Suppressor macrophage (primary cell): ENCODE data around the gene C2orf68.
A peak's percentile ranks its signal among the peaks of the same experiment; 100 is the strongest.
"Not testable (repeated sequence)": the region's sequence is repeated elsewhere in the genome, so short reads cannot be mapped to it uniquely, and the experiment has no call there.

Source experiments
- DNase-seq, 4 experiments: peaks; one replicate each; pipeline ENCODE4 v3.0.0-alpha.2; 2020 to 2022
- total RNA-seq, 17 experiments: gene quantifications; one replicate each; lab custom pipeline; 2026; ENCODE audit warnings: mixed read lengths in 6 of 17, inconsistent platforms in 3 of 17; lab: John Stamatoyannopoulos, UW

Gene C2orf68, protein sequence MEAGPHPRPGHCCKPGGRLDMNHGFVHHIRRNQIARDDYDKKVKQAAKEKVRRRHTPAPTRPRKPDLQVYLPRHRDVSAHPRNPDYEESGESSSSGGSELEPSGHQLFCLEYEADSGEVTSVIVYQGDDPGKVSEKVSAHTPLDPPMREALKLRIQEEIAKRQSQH
- 7.3 to 34.6 (median 21.2) reads per million in 17 experiments for total RNA-seq

DNA sequence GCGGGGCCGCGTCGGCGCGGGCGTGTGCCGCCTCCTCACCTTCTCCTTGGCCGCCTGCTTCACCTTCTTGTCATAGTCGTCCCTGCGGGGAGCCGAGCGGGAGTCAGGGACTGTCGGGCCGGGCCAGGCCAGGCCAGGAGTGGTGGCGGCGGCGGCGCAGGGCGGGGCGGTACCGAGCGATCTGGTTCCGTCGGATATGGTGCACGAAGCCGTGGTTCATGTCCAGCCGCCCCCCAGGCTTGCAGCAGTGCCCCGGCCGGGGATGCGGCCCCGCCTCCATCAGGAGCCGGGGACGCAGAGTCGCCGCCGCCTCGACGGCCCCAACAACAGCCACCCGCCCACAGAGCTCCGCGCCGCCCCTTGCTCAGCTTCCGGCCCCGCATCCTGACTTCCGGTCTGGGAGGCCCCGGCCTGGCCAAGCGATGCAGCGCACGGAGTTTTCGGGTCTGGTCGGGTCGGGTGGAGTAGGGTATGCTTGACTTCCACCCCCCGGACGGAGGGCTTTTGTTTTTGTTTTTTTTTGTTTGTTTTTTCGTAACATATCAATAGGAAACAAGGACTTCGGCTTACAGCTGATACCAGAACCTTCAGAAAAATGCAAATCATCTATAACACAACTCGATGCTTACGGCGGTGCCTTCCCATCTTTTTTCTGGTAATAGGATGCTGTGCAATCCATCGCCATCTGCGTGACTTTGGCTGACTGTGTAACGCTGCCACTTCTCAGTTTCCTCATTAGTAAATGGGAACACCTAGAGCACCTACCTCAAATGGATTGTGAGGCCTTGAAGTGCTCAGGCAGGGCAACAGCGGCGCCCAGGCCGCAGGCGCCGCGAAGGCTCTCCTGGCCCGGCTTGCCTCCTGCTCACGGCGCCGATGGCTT lies at the start of gene C2orf68:
TSS of gene C2orf68 (minus strand) at position 362 of the 883 bp plus-strand sequence. CDS start at position 280, 82 bp downstream.
- DNase-seq: peak; percentile 88 to 95 (median 94)

GRCh38 chr2:85661139-85661858 lies 49.4 kb upstream of the C2orf68 start:
- no peak for DNase-seq

- no peak for DNase-seq
Observed at GRCh38 chr2:85660725-85661124, 48.9 kb upstream of the C2orf68 start.

GRCh38 chr2:85660301-85660700 lies 48.4 kb upstream of the C2orf68 start:
- DNase-seq: not testable (repeated sequence)

DNA sequence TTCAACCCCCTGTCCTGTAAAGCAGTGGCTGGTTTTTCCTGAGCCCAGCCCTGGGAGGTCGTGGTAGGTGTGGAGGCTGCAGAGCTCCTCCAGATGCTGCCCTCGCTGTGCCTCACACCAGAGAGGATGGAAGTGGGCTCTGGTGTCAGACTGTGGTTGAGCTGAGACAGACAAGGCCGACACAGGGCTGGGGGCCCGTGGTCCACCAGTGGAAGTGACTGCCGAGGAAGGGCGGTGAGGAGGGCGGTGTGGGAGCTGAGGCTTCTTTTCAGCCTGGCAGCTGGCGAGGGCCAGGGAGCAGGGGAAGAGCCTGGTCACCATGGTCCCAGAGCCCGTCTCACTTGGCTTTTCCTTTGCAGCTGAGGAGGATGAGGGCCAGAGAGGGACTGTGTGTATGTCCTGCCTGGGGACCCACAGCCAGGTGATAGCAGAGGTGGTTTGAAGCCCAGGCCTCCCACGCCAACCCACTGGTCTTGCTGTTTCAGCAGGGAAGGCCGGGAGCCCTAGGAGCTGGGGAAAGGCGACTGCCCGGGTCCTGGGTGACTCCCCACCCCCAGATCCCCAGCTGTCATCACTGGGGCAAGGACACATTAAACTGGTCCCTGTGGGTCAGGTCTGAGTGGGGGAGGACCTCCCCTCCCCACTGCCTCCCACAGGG lies 47.6 kb upstream of the C2orf68 start:
- DNase-seq: no peak

- not testable (repeated sequence) for DNase-seq
Observed at GRCh38 chr2:85657399-85657798, 45.5 kb upstream of the C2orf68 start.

DNA sequence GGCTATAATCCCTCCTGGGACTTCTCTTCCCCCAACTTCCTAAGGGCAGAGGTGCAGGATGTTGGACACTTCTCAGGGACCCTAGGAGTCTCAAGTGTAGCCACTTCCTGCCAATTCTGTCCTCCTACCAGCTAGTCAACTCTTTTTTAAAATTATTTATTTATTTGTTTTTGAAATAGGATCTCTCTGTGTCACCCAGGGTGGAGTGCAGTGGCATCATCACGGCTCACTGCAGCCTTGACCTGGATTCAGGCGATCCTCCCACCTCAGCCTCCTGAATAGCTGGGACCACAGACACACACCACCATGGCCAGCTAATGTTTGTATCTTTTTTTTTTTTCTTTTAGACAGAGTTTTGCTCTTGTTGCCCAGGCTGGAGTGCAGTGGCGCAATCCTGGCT lies 44.6 kb upstream of the C2orf68 start:
- no peak for DNase-seq

- DNase-seq: no peak
Observed at GRCh38 chr2:85655961-85656417, 44.1 kb upstream of the C2orf68 start.

DNA sequence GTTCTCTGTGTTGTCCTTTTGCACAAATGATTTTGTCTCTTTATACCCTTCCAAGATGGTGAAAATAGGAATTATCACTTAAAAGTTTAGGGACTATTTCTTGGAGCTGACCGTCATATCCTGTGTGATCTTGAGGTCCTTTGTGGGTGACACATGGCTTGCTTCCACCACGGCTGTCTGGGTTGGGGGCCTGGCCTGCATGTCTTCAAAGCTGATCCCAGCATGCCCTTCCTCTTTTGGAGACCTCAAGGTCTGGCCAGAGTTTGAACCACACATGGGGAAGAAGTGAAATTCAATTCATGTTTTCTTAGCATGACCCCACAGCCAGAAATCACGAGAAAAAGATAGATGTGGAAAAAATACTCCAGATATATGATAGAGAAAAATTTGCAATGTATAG lies 42.1 kb upstream of the C2orf68 start:
- DNase-seq: peak; percentile 59 to 81 (median 72)

- DNase-seq: no peak
Observed at GRCh38 chr2:85652056-85652455, 40.2 kb upstream of the C2orf68 start.

GRCh38 chr2:85651097-85651496 lies 39.2 kb upstream of the C2orf68 start:
- no peak for DNase-seq

DNA sequence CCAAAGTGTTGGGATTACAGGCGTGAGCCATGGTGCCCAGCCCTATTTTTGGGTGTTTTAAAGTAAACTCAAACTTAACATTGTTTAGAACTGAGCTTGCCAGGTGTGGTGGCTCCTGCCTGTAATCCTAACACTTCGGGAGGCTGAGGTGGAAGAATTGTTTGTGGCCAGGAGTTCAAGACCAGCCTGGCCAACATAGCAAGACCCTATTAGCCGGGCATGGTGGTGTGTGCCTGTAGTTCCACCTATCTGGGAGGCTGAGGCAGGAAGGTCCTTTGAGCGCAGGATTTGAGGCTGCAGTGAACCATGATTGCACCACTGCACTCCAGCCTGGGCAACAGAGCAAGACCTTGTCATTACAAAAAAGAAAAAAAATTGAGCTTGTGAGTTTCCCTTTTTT lies 38.6 kb upstream of the C2orf68 start:
- DNase-seq: no peak

- no peak for DNase-seq
Observed at GRCh38 chr2:85649201-85650190, 37.6 kb upstream of the C2orf68 start.

- peak; percentile 37 to 65 (median 56) for DNase-seq
Observed at GRCh38 chr2:85648619-85649018, 36.8 kb upstream of the C2orf68 start.

DNA sequence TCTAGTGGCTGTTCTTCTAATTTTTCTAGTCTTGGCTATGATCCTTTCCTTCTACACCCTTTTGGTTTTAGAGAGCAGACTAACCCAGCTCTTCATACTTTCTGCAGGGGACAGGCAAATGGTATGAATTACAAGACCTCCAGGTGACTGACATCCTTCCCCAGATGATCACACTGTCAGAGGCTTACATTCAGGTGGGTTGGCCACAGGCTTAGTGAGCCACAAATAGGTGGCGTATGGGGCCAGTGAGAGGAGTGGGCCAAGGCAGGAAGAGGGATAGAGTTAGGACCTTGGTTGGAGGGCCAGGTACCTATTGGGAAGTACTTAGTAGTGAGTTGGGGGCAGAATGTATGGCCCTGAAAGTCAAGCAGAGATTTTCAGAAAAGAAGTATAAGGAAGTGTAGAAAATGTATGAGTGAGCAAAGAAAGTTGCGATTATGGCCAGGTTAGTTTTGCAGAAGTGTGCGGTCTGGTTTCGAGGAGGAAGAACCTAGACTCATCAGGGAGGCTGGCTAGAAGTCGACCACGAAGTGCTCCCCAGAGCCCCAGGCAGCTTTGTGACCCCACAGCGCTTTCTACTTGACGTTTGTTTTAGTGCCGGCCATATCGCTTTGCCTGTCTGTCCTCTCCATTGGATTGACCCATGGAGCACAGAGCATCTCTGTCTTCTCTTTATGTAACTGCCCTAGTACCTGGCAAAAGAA lies 36.1 kb upstream of the C2orf68 start:
- peak in 2 of 4 experiments; percentile 16 to 20 for DNase-seq

DNA sequence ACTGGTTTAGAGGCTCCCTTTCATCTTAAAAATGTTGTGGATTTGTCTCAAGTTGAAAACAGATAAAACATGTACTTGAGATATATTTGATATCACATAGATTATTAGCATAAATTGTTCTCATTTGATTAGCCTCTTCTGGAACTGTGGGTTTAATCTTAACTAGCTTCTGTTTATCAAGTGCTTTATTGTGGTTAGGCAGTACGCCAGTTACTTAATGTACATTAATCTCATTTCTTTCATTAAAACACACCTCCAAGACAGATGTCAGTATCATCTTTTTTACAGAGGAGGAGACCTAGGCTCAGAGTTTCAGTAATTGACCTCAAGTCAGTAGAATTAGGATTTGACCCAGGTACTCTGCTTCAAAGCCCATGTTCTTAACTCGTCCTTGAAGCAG lies 34.3 kb upstream of the C2orf68 start:
- DNase-seq: no peak

DNA sequence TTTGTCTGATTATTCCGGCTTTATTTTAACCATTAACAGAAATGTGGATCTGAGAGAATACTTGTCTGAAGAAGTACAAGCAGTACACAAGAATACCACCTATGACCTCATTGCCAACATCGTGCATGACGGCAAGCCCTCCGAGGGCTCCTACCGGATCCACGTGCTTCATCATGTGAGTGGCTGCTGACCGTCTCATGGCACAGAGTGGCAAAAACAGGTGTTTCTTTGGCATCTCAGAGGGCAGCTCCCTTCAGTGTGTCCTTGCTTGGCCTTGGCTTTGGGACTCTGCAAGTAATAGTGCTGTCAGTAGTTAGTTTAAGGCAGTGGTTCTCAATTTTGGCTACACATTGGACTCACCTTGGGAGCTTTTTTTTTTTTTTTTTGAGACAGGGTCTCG lies 33.0 kb upstream of the C2orf68 start:
- no peak for DNase-seq

- no peak for DNase-seq
Observed at GRCh38 chr2:85642725-85643124, 30.9 kb upstream of the C2orf68 start.

DNA sequence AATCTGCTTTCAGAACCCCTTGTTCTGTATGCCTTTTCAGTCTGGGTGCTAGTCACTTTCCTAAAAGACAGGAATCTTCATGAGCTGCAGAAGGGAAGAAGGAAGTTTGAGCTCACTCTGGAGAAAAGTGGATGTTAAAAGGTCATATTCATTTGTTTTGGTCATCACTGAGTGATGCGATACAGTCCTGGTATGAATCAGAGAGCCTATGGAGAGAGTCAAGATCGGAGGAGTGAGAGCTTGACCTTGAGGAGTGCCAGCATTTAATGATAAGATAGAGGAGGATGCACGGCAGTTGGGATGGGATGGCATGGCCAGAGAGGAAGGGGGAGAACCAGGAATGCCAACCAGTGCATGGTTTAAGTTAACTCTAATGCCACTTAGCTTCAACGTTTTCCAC lies 23.8 kb upstream of the C2orf68 start:
- peak in 2 of 4 experiments; percentile 39 to 52 for DNase-seq

DNA sequence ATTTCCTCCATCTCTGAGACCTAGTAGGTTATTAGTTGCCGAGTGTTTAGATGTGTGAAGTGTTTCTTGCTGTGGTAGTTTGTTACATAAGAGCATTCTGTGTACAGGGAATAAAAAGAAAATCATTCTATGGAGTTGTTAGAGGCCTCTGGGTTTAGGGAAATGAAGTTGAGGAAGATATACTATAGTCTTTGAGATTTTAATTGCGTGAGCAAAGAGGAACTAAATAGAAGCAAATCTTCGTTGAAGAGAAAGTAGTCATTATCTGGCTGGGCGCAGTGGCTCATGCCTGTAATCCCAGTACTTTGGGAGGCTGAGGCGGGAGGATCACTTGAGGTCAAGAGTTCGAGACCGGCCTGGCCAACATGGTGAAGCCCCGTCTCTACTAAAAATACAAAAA lies 23.1 kb upstream of the C2orf68 start:
- DNase-seq: peak; percentile 8 to 62 (median 42)

GRCh38 chr2:85631316-85631715 lies 19.4 kb upstream of the C2orf68 start:
- DNase-seq: no peak
